Measurements from ENCODE around the gene HCN1. TPM values are rescaled to one million over a fixed set of nuclear protein-coding genes. Genes with fewer than 3 reads are reported as not detected.

The HCN1 gene
- polyA plus RNA-seq, 3 donors: not detected

GRCh38 chr5:45402804-45403455 is 293.2 kb downstream of the HCN1 start:
- H4K20me1 ChIP-seq (ENCODE audit: insufficient read depth, low read length): no peaks in the 10 kb centered on the region
- no peak overlapping the region for H3K27ac Mint-ChIP-seq
- H3K27me3 ChIP-seq (ENCODE audit: control insufficient read depth in 2 of 2, insufficient read depth in 2 of 2, low read length in 2 of 2): no peaks in the 10 kb centered on the region
- peaks cover 0 to 4% of the 10 kb centered on the region in 2 donors for H3K9me3 ChIP-seq (replicated peaks in 1 of 2; ENCODE audit: control insufficient read depth in 1 of 2, insufficient read depth in 1 of 2, low read length in 2 of 2)
- no peaks in the 10 kb centered on the region for H3K79me2 ChIP-seq (ENCODE audit: insufficient read depth, low read length)
- no peaks in the 10 kb centered on the region for H3K27me3 Mint-ChIP-seq (ENCODE audit: low read depth in 3 of 3)
- H3K4me2 ChIP-seq (replicated peaks; ENCODE audit: extremely low read depth, low read length, poor library complexity, severe bottlenecking): no peak overlapping the region
- no peaks in the 10 kb centered on the region for H3K4me1 ChIP-seq (ENCODE audit: control insufficient read depth in 1 of 2, insufficient read depth in 2 of 2, low read length in 2 of 2)
- no peak for DNase-seq
- peaks cover 0 to 6% (median 2%) of the 10 kb centered on the region in 7 donors for H3K9me3 Mint-ChIP-seq
- H3K4me1 Mint-ChIP-seq: no peaks in the 10 kb centered on the region
- H3K36me3 Mint-ChIP-seq: no peaks in the 10 kb centered on the region
- intact Hi-C loops (cut with micrococcal nuclease): no loop called here
- H3K9ac ChIP-seq (ENCODE audit: insufficient read depth, low read length, poor library complexity, severe bottlenecking): no peak overlapping the region
- H3K4me3 Mint-ChIP-seq: no peak overlapping the region
- H3K27ac ChIP-seq (ENCODE audit: low read depth in 1 of 2, low read length in 2 of 2): no peak overlapping the region
- TF ChIP-seq CTCF (IDR thresholded peaks at IDR 0.05): no peak
- no peak overlapping the region for H2AFZ ChIP-seq (ENCODE audit: insufficient read depth, low read depth, low read length, poor library complexity, severe bottlenecking)
- WGBS (ENCODE audit: insufficient coverage): 88% methylated on average over 1 of the region's 1 CpG
- H3K4me3 ChIP-seq (replicated peaks in 1 of 3; ENCODE audit: low read depth in 2 of 3, low read length in 3 of 3): no peak overlapping the region
- no peaks in the 10 kb centered on the region for H3K36me3 ChIP-seq (replicated peaks in 1 of 2; ENCODE audit: control insufficient read depth in 1 of 2, insufficient read depth in 2 of 2, low read length in 2 of 2)

- intact Hi-C loops (cut with micrococcal nuclease): no loop called here
- H3K27me3 ChIP-seq (ENCODE audit: control insufficient read depth in 2 of 2, insufficient read depth in 2 of 2, low read length in 2 of 2): no peaks in the 10 kb centered on the region
- Mint-ChIP-seq H3K4me1 (no peaks in the 10 kb centered on the region), H3K27me3 (ENCODE audit: low read depth in 3 of 3) (no peaks in the 10 kb centered on the region), H3K4me3 (no peak overlapping the region), H3K36me3 (no peaks in the 10 kb centered on the region), H3K27ac (no peak overlapping the region), H3K9me3 (peaks cover 0 to 6% (median 2%) of the 10 kb centered on the region in 7 donors)
- no peaks in the 10 kb centered on the region for H4K20me1 ChIP-seq (ENCODE audit: insufficient read depth, low read length)
- no peak for TF ChIP-seq CTCF (IDR thresholded peaks at IDR 0.05)
- no peaks in the 10 kb centered on the region for H3K4me1 ChIP-seq (ENCODE audit: control insufficient read depth in 1 of 2, insufficient read depth in 2 of 2, low read length in 2 of 2)
- H3K4me3 ChIP-seq (replicated peaks in 1 of 3; ENCODE audit: low read depth in 2 of 3, low read length in 3 of 3): no peak overlapping the region
- no peak overlapping the region for H2AFZ ChIP-seq (ENCODE audit: insufficient read depth, low read depth, low read length, poor library complexity, severe bottlenecking)
- H3K27ac ChIP-seq (ENCODE audit: low read depth in 1 of 2, low read length in 2 of 2): no peak overlapping the region
- H3K9ac ChIP-seq (ENCODE audit: insufficient read depth, low read length, poor library complexity, severe bottlenecking): no peak overlapping the region
- DNase-seq: no peak
- H3K9me3 ChIP-seq (replicated peaks in 1 of 2; ENCODE audit: control insufficient read depth in 1 of 2, insufficient read depth in 1 of 2, low read length in 2 of 2): no peaks in the 10 kb centered on the region
- no peak overlapping the region for H3K4me2 ChIP-seq (replicated peaks; ENCODE audit: extremely low read depth, low read length, poor library complexity, severe bottlenecking)
- no peaks in the 10 kb centered on the region for H3K79me2 ChIP-seq (ENCODE audit: insufficient read depth, low read length)
- 67% methylated on average over 1 of the region's 1 CpG for WGBS (ENCODE audit: insufficient coverage)
- H3K36me3 ChIP-seq (replicated peaks in 1 of 2; ENCODE audit: control insufficient read depth in 1 of 2, insufficient read depth in 2 of 2, low read length in 2 of 2): no peaks in the 10 kb centered on the region
Observed at GRCh38 chr5:45399041-45399440, 297.1 kb downstream of the HCN1 start.
